AG04450 (cell line): Measurements from ENCODE around the gene TMEM107. TPM values are rescaled to one million over a fixed set of nuclear protein-coding genes. Genes with fewer than 3 reads are reported as not detected.

ENCODE experiments used
- CTCF ChIA-PET: fragments of 300-600, 350-600 bp; formaldehyde crosslinking; extraction: SDS; loops from one replicate; lab custom pipeline; 2022; ENCODE audit warnings: antibody characterized with exemption, inconsistent platforms; lab: Charles Lee
- POLR2A ChIA-PET: fragments of 350-600 bp; formaldehyde crosslinking; extraction: SDS; loops from one replicate; lab custom pipeline; 2021; ENCODE audit warnings: antibody characterized with exemption, inconsistent platforms; lab: Yijun Ruan, JAX
- DNase-seq: peaks from one replicate; pipeline ENCODE4 v3.0.0-alpha.2; 2011; ENCODE audit warnings: low read depth, low spot score
- H3K27ac ChIP-seq: one replicate; pipeline ENCODE4 v1.5.1; 2012; ENCODE audit warnings: low read depth, low read length, control low read depth
- H3K27me3 ChIP-seq: one replicate; pipeline ENCODE4 v1.6.0; 2012; ENCODE audit warnings: low read length; ENCODE audit not compliant: control insufficient read depth, insufficient read depth
- H3K4me3 ChIP-seq: 2 replicates; pipeline ENCODE4 v1.5.1; 2011; ENCODE audit warnings: mild to moderate bottlenecking, low read depth, low read length, control low read depth
- H3K9me3 ChIP-seq: 2 replicates; pipeline ENCODE4 v1.5.1; 2012; ENCODE audit warnings: low read length; ENCODE audit not compliant: control insufficient read depth, insufficient read depth
- polyA plus RNA-seq: library from polyadenylated mRNA; depleted of rRNA; stranded (reverse); fragments of >200 nt; gene quantifications from 2 replicates; pipeline ENCODE4 v1.2.3, GENCODE V29; 2011
- TF ChIP-seq, protein P1 (sequence below): IDR thresholded peaks from 2 replicates; pipeline ENCODE4 v1.5.1; 2011; ENCODE audit warnings: low read depth, low read length, control low read depth, inconsistent platforms

TMEM107 gene
- polyA plus RNA-seq, 1 experiment: 9.6 TPM

DNA sequence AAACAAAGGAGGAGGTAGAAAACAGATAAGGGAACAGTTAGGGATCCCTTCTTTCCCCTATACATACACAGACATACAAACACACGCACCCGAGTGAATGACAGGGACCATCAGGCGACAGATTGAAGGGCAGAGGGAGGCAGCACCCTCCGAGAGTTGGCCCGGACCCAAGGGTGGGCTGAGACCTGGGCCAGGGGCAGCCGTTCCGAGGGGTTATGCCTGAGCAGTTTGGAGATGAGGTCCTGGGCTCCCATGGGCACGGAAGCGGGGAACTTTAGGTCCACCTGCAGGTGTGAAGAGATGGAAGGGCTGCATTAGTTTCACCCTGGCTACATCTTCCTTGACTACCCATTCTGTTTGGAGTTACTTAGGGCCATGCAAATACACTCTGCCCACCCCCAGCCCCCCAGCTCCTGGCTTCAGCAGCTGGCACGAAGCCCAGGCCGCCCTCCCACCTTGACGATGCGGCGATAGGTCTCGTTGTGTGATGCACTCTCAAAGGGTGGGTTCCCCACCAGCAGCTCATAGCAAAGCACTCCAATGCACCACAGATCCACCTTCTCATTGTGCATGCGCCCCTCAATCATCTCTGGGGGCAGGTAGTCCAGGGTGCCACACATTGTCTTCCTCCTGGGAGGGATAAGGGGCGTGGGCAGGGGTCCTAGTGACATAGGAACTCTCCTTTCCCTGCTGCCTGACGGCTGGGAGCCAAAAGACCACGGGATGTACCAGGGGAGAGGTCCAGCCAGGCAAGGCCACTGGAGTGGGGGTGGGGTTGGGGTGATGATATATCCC, 28.8 kb upstream of the TMEM107 start:
- CTCF ChIA-PET: no interaction called here

DNA sequence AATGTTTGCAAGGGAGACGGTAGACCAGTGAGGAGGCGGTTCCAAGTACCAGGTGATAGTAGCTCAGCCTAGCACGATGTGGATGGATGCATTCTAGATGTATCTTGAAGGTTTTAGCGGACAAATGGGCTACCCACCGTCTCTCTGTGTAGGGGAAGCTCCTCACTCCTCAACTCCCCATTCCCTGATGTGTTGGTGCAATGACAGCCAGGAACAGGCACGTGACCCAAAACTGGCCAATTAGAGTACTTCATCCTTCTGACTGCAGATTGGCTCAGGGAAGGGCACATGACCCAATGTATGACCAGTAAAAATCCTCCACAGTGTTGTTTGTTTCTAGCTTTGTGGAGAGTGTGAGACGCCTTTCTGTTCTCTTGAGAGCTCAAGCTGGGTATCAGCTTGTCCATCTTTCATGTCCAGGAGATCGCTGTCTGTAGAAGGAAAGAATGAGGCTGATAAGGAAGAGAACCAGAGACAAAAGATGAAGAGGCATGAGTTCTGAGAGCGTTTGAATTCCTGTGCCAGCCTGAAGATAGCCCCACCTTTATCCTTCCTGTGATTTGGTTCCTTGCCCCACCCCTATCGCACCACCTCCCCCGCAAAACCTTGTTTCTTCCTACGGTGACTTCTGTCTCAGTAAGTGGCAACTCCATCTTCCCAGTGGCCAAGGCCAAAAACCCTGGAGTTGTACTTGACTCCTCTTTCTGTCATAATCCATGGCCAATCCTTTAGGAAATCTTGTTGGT, 16.1 kb upstream of the TMEM107 start:
- TF ChIP-seq, protein P1, sequence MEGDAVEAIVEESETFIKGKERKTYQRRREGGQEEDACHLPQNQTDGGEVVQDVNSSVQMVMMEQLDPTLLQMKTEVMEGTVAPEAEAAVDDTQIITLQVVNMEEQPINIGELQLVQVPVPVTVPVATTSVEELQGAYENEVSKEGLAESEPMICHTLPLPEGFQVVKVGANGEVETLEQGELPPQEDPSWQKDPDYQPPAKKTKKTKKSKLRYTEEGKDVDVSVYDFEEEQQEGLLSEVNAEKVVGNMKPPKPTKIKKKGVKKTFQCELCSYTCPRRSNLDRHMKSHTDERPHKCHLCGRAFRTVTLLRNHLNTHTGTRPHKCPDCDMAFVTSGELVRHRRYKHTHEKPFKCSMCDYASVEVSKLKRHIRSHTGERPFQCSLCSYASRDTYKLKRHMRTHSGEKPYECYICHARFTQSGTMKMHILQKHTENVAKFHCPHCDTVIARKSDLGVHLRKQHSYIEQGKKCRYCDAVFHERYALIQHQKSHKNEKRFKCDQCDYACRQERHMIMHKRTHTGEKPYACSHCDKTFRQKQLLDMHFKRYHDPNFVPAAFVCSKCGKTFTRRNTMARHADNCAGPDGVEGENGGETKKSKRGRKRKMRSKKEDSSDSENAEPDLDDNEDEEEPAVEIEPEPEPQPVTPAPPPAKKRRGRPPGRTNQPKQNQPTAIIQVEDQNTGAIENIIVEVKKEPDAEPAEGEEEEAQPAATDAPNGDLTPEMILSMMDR: no peak
- CTCF ChIA-PET: interaction anchor here (2.5 kb wide), 1 partner anchor 74 kb away, joined by 8 read pairs; the partner anchor contains the start of gene ALOXE3
- POLR2A ChIA-PET: interaction anchor here (0.5 to 1.2 kb wide), 4 partner anchors 10 to 36 kb away, joined by 3 to 5 read pairs (median 3); partner anchors contain the start of gene AURKB
- DNase-seq: peak; percentile 47
- Histone ChIP-seq H3K9me3 (no peaks in the 10 kb centered on the region; the same call in 1 of the 2 replicates), H3K4me3 (peak overlapping the region; percentile 39; the same call in 1 of the 2 replicates), H3K27me3 (no peaks in the 10 kb centered on the region), H3K27ac (peak overlapping the region; percentile 22)

More for the DNA sequence above, 28.8 kb upstream of the TMEM107 start:
- no peak overlapping the region for H3K27ac ChIP-seq
- no peaks in the 10 kb centered on the region; the same call in 1 of the 2 replicates for H3K9me3 ChIP-seq
- H3K27me3 ChIP-seq: no peaks in the 10 kb centered on the region
- POLR2A ChIA-PET: no interaction called here
- TF ChIP-seq, protein P1: no peak
- no peak overlapping the region for H3K4me3 ChIP-seq
- no peak for DNase-seq

DNA sequence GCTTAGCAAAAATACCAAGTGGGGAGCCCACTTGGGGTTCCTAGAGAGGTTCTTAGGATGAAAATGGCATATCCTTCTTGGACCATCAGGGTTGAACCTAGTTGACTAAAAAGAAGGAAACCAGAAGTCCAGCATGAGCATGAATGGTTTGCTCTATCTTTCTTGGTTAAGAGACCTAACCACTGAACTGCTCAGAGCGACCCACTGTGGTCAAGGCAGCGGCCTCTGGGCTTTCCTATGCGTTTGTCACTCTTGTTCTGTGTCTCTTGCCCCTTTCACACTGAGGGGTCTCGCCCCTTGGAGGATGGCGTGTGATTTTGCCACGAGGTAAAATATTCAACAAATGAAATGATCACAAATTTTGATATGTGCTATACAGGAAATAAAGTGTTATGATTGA, 14.3 kb upstream of the TMEM107 start:
- ChIA-PET CTCF (interaction anchor here (0.6 to 1.4 kb wide), 4 partner anchors 28 to 71 kb away, joined by 3 to 4 read pairs (median 3); no protein-coding TSS in a partner anchor), POLR2A (interaction anchor here (0.6 to 1.4 kb wide), 10 partner anchors 9 to 245 kb away, joined by 3 to 14 read pairs (median 6); partner anchors contain the start of genes AURKB and NDEL1)
- no peak overlapping the region for H3K27ac ChIP-seq
- no peaks in the 10 kb centered on the region for H3K27me3 ChIP-seq
- H3K4me3 ChIP-seq: peak overlapping the region; percentile 27; the same call in 1 of the 2 replicates
- TF ChIP-seq, protein P1: no peak
- DNase-seq: no peak
- H3K9me3 ChIP-seq: no peaks in the 10 kb centered on the region; the same call in 1 of the 2 replicates

DNA sequence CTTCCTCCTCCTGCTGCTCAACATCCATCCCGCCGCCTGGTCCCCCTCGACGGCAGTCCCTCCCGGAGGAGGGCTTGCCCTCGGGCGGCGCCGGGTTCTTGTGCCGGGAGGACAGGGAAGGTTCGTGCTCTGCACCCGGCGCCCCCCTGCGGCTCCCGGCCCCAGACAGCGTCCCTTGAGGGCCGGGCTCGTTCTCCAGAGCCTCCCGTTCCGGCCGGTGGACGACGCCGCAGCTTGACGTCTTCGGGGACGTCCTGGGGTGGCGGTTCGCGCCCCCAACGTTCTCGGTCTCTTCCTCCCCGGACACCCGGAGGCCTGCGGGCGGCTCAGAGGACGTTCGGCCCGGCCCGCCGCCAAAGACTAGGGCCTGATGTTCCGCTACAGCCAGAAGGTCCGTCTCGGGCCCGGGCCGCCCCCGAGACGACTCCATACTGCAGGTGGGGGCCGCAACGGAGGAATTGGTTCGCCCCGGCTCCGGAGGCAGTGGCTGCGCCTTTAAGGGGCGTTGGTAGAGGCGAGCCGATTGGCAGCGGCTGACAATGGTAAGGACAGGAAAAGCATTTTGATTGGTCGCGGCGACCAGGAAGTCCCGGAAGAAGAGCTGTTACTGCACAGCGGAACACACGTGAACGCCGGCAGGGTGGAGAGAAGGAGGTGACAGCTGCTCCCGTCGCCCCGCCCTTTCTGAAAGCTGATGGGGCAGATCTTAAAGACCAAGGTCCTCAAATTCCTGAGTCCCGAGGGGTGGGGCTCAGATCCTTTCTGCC, 13.7 kb upstream of the TMEM107 start, which contains the start of gene BORCS6:
TSS of gene BORCS6 (minus strand) at position 470 of the 767 bp plus-strand sequence. CDS start at position 430, 40 bp downstream.
- peak; percentile 97 for DNase-seq
- Histone ChIP-seq H3K4me3 (peak within 1 kb of the TSS; percentile 75), H3K27me3 (no peaks in the 10 kb centered on the region), H3K27ac (peak within 1 kb of the TSS; percentile 90), H3K9me3 (no peaks in the 10 kb centered on the region; the same call in 1 of the 2 replicates)
- TF ChIP-seq, protein P1: peak; percentile 8; the same call in 1 of the 2 replicates
- POLR2A ChIA-PET: interaction anchor here (0.6 to 1.4 kb wide), 10 partner anchors 10 to 246 kb away, joined by 3 to 14 read pairs (median 6); partner anchors contain the start of genes AURKB and NDEL1
- CTCF ChIA-PET: interaction anchor here (0.6 to 1.3 kb wide), 3 partner anchors 28 to 70 kb away, joined by 3 to 4 read pairs (median 3); no protein-coding TSS in a partner anchor
